CD4-positive, alpha-beta memory T cell (primary cell): ENCODE data around the gene G6PC3. TPM values are rescaled to one million over a fixed set of nuclear protein-coding genes. Genes with fewer than 3 reads are reported as not detected.
"Not testable (repeated sequence)": the region's sequence is repeated elsewhere in the genome, so short reads cannot be mapped to it uniquely, and the experiment has no call there.

ENCODE experiments used
- CTCF ChIA-PET: fragments of 350-600 bp; sonication (Branson Sonifier 250); formaldehyde crosslinking; loops from one replicate; lab custom pipeline; 2021; ENCODE audit warnings: inconsistent platforms; ENCODE audit not compliant: partially characterized antibody; lab: Charles Lee
- POLR2A ChIA-PET: fragments of 350-600 bp; sonication (Branson Sonifier 250); formaldehyde crosslinking; loops from one replicate; lab custom pipeline; 2021; ENCODE audit not compliant: partially characterized antibody; lab: Charles Lee
- DNase-seq, 5 donors: peaks; one replicate each; pipeline versions ENCODE4 v3.0.0 to v3.0.0-alpha.2; 2020 to 2022; ENCODE audit warnings: mixed read lengths in 1 of 5
- H3K27ac ChIP-seq: one replicate; pipeline ENCODE4 v1.7.0; 2013; ENCODE audit warnings: low read depth, low read length
- H3K27me3 ChIP-seq: 2 replicates; pipeline ENCODE4 v1.7.0; 2013; ENCODE audit warnings: mild to moderate bottlenecking, low read length, moderate library complexity; ENCODE audit not compliant: insufficient read depth
- H3K36me3 ChIP-seq: 2 replicates; pipeline ENCODE4 v1.7.0; 2013; ENCODE audit warnings: mild to moderate bottlenecking, low read length, moderate library complexity; ENCODE audit not compliant: insufficient read depth
- H3K4me1 ChIP-seq: 2 replicates; pipeline ENCODE4 v1.7.0; 2013; ENCODE audit warnings: mild to moderate bottlenecking, low read length, moderate library complexity; ENCODE audit not compliant: insufficient read depth
- H3K4me3 ChIP-seq, 2 donors: one replicate each; pipeline ENCODE4 v1.7.0; 2013; ENCODE audit warnings: low read length in 2 of 2, mild to moderate bottlenecking in 1 of 2
- H3K9me3 ChIP-seq, 2 donors: one replicate each; pipeline ENCODE4 v1.7.0; 2013; ENCODE audit warnings: low read length in 2 of 2, control low read depth in 1 of 2; ENCODE audit not compliant: control insufficient read depth in 1 of 2
- H3K27ac Mint-ChIP-seq, 7 donors: one replicate each; pipeline ENCODE4 v1.8.0; 2020 to 2021; ENCODE audit warnings: mixed read lengths in 7 of 7, mild to moderate bottlenecking in 6 of 7, inconsistent platforms in 3 of 7, moderate library complexity in 3 of 7
- H3K27me3 Mint-ChIP-seq, 2 donors: one replicate each; pipeline ENCODE4 v1.8.0; 2020 to 2021; ENCODE audit warnings: mixed read lengths in 2 of 2
- H3K36me3 Mint-ChIP-seq, 2 donors: one replicate each; pipeline ENCODE4 v1.8.0; 2020 to 2021; ENCODE audit warnings: mixed read lengths in 2 of 2, inconsistent platforms in 1 of 2, mild to moderate bottlenecking in 1 of 2
- H3K4me1 Mint-ChIP-seq, 4 donors: one replicate each; pipeline ENCODE4 v1.8.0; 2020 to 2021; ENCODE audit warnings: mixed read lengths in 4 of 4, mild to moderate bottlenecking in 1 of 4
- H3K4me3 Mint-ChIP-seq, 8 donors: one replicate each; pipeline ENCODE4 v1.8.0; 2020 to 2021; ENCODE audit warnings: mixed read lengths in 8 of 8, mild to moderate bottlenecking in 7 of 8, moderate library complexity in 6 of 8, inconsistent platforms in 3 of 8
- H3K9me3 Mint-ChIP-seq, 8 donors: one replicate each; pipeline ENCODE4 v1.8.0; 2020 to 2021; ENCODE audit warnings: mixed read lengths in 8 of 8, mild to moderate bottlenecking in 5 of 8, inconsistent platforms in 3 of 8, moderate library complexity in 1 of 8
- intact Hi-C: fragments of 100-400 bp; cut with micrococcal nuclease; formaldehyde crosslinking; loops from one replicate; pipeline ENCODE4 v1.15.1; 2023
- polyA plus RNA-seq, 2 donors: library from polyadenylated mRNA; unstranded; fragments of 300-500 nt; fragmentation: Illumina TruSeq; gene quantifications; one replicate each; pipeline ENCODE4 v1.2.3, GENCODE V29; 2021
- total RNA-seq, 2 experiments: library from RNA; stranded (reverse); gene quantifications; one replicate each; pipeline ENCODE4 v1.2.3, GENCODE V29; 2021

The G6PC3 gene
- total and polyA plus RNA-seq, 4 experiments from 2014 or later = 10.6 to 17.9 (median 13.7) TPM

GRCh38 chr17:44043272-44043696 lies 27.3 kb upstream of the G6PC3 start:
- H3K4me3 ChIP-seq = no peak overlapping the region
- peaks cover 11 to 16% (median 12%) of the 10 kb centered on the region in 4 donors for H3K4me1 Mint-ChIP-seq
- no peaks in the 10 kb centered on the region for H3K9me3 ChIP-seq
- H3K4me1 ChIP-seq = peaks cover 8% of the 10 kb centered on the region
- H3K36me3 ChIP-seq = peaks cover 22% of the 10 kb centered on the region
- no peak overlapping the region for H3K27ac ChIP-seq
- H3K27ac Mint-ChIP-seq = peak overlapping the region in 1 of 7 donors; percentile 90
- ChIA-PET POLR2A (interaction anchor here (0.6 kb wide), 1 partner anchor 15 kb away, joined by 3 read pairs; no protein-coding TSS in a partner anchor), CTCF (interaction anchor here (0.7 to 7.9 kb wide), 13 partner anchors 18 to 234 kb away, joined by 3 to 120 read pairs (median 3); partner anchors contain the start of genes CD300LG, MPP2, PPY and TMEM101)
- DNase-seq = no peak
- no peaks in the 10 kb centered on the region for H3K27me3 ChIP-seq
- H3K27me3 Mint-ChIP-seq = no peaks in the 10 kb centered on the region
- H3K36me3 Mint-ChIP-seq = peaks cover 24 to 34% of the 10 kb centered on the region in 2 donors
- intact Hi-C loops = no loop called here
- H3K4me3 Mint-ChIP-seq = no peak overlapping the region
- no peaks in the 10 kb centered on the region for H3K9me3 Mint-ChIP-seq

GRCh38 chr17:44044071-44044470 lies 26.5 kb upstream of the G6PC3 start:
- Histone ChIP-seq H3K4me3 (no peak overlapping the region), H3K27me3 (no peaks in the 10 kb centered on the region), H3K36me3 (peaks cover 23% of the 10 kb centered on the region), H3K4me1 (peaks cover 8% of the 10 kb centered on the region), H3K27ac (no peak overlapping the region), H3K9me3 (no peaks in the 10 kb centered on the region)
- ChIA-PET CTCF (interaction anchor here (0.5 to 7.9 kb wide), 12 partner anchors 11 to 233 kb away, joined by 3 to 120 read pairs (median 3); partner anchors contain the start of genes MPP2, PPY and TMEM101), POLR2A (interaction anchor here (0.6 kb wide), 1 partner anchor 14 kb away, joined by 3 read pairs; no protein-coding TSS in a partner anchor)
- peak overlapping the region in 3 of 7 donors; percentile 18 to 35 (median 34) for H3K27ac Mint-ChIP-seq
- H3K27me3 Mint-ChIP-seq = no peaks in the 10 kb centered on the region
- no peak for DNase-seq
- H3K36me3 Mint-ChIP-seq = peaks cover 21 to 33% of the 10 kb centered on the region in 2 donors
- H3K4me3 Mint-ChIP-seq = no peak overlapping the region
- no peaks in the 10 kb centered on the region for H3K9me3 Mint-ChIP-seq
- H3K4me1 Mint-ChIP-seq = peaks cover 11 to 16% (median 13%) of the 10 kb centered on the region in 4 donors
- intact Hi-C loops = no loop called here

DNA sequence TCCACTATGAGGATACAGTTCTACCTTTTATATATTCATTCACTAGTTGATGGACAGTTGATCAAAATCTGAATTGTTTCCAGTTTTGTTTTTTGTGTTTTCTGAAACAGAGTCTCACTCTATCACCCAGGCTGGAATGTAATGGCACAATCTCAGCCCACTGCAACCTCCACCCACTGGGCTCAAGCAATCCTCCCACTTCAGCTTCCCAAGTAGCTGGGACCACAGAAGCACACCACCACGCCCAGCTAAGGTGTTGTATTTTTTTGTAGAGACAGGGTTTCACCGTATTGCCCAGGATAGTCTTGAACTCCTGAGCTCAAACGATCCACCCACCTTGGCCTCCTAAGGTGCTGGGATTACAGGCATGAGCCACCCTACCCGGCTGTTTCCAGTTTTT lies 25.0 kb upstream of the G6PC3 start:
- peaks cover 13 to 32% of the 10 kb centered on the region in 2 donors for H3K36me3 Mint-ChIP-seq
- peaks cover 8% of the 10 kb centered on the region for H3K4me1 ChIP-seq
- H3K27me3 Mint-ChIP-seq = no peaks in the 10 kb centered on the region
- peak overlapping the region in 1 of 7 donors; percentile 51 for H3K27ac Mint-ChIP-seq
- no peaks in the 10 kb centered on the region for H3K9me3 ChIP-seq
- intact Hi-C loops = no loop called here
- H3K4me3 Mint-ChIP-seq = no peak overlapping the region
- H3K27me3 ChIP-seq = no peaks in the 10 kb centered on the region
- no peak for DNase-seq
- H3K9me3 Mint-ChIP-seq = no peaks in the 10 kb centered on the region
- peaks cover 27% of the 10 kb centered on the region for H3K36me3 ChIP-seq
- ChIA-PET POLR2A (interaction anchor here (0.6 kb wide), 1 partner anchor 42 kb away, joined by 4 read pairs; no protein-coding TSS in a partner anchor), CTCF (interaction anchor here (1.1 to 7.9 kb wide), 2 partner anchors 100 to 166 kb away, joined by 3 to 120 read pairs; partner anchors contain the start of gene PPY)
- no peak overlapping the region for H3K27ac ChIP-seq
- no peak overlapping the region for H3K4me3 ChIP-seq
- peaks cover 8 to 12% (median 10%) of the 10 kb centered on the region in 4 donors for H3K4me1 Mint-ChIP-seq

- POLR2A ChIA-PET = interaction anchor here (1.0 kb wide), 1 partner anchor 10 kb away, joined by 3 read pairs; no protein-coding TSS in a partner anchor
- peaks cover 38% of the 10 kb centered on the region for H3K36me3 ChIP-seq
Measured at GRCh38 chr17:44046893-44047292, 23.6 kb upstream of the G6PC3 start.

DNA sequence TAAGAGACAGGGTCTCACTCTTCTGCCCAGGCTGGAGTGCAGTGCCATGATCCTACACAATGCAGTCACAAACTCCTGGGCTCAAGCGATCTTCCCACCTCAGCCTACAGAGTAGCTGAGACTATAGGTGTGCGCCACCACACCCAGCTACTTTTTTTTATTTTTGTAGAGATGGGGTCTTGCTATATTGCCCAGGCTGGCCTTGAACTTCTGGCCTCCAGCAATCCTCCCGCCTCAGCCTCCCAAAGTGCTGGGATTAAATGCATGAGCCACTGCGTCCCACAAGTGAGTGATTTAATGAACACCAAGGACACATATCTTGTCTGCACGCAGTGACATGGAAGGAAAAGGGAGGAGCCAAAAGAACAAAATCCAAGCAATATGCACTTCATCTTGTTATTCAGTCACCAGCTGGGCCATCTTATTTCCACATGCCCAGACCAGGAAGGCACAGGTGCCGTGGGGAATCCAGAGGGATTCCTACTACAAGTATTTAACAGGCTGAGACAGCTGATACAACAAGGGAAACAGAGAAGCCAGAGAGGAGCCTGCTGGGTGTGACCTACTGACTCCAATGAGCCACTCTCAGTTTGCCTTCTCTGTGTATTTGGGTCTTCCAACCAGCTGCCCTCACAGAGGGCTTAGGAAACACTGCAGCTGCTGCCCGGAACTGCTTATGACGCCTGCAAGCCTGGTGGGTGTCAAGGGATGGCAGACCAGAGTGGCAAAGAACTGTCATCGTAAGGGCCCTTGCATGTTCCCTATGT lies 21.1 kb upstream of the G6PC3 start:
- H3K27ac Mint-ChIP-seq = peak overlapping the region in 1 of 7 donors; percentile 68
- Histone ChIP-seq H3K27me3 (no peaks in the 10 kb centered on the region), H3K4me1 (no peaks in the 10 kb centered on the region), H3K4me3 (no peak overlapping the region), H3K27ac (no peak overlapping the region), H3K36me3 (peaks cover 46% of the 10 kb centered on the region), H3K9me3 (no peaks in the 10 kb centered on the region)
- no peak overlapping the region for H3K4me3 Mint-ChIP-seq
- peaks cover 16 to 41% of the 10 kb centered on the region in 2 donors for H3K36me3 Mint-ChIP-seq
- intact Hi-C loops = no loop called here
- no peaks in the 10 kb centered on the region for H3K27me3 Mint-ChIP-seq
- CTCF ChIA-PET = interaction anchor here (0.6 to 1.6 kb wide), 2 partner anchors 9 to 130 kb away, joined by 4 read pairs; no protein-coding TSS in a partner anchor
- no peaks in the 10 kb centered on the region for H3K9me3 Mint-ChIP-seq
- no peak for DNase-seq
- H3K4me1 Mint-ChIP-seq = peaks cover 11 to 16% (median 13%) of the 10 kb centered on the region in 4 donors
- POLR2A ChIA-PET = interaction anchor here (1.1 kb wide), 1 partner anchor 11 kb away, joined by 3 read pairs; no protein-coding TSS in a partner anchor

More at GRCh38 chr17:44046893-44047292, 23.6 kb upstream of the G6PC3 start:
- H3K4me3 ChIP-seq, intact Hi-C loops, DNase-seq, CTCF ChIA-PET, H3K4me3 Mint-ChIP-seq, H3K27ac ChIP-seq, H3K9me3 ChIP-seq, H3K9me3 Mint-ChIP-seq, H3K27me3 ChIP-seq, H3K27me3 Mint-ChIP-seq, H3K4me1 ChIP-seq, H3K4me1 Mint-ChIP-seq: not testable (repeated sequence)
- H3K27ac Mint-ChIP-seq = peak overlapping the region in 2 of 7 donors; percentile 29 to 60
- peaks cover 8 to 29% of the 10 kb centered on the region in 2 donors for H3K36me3 Mint-ChIP-seq

DNA sequence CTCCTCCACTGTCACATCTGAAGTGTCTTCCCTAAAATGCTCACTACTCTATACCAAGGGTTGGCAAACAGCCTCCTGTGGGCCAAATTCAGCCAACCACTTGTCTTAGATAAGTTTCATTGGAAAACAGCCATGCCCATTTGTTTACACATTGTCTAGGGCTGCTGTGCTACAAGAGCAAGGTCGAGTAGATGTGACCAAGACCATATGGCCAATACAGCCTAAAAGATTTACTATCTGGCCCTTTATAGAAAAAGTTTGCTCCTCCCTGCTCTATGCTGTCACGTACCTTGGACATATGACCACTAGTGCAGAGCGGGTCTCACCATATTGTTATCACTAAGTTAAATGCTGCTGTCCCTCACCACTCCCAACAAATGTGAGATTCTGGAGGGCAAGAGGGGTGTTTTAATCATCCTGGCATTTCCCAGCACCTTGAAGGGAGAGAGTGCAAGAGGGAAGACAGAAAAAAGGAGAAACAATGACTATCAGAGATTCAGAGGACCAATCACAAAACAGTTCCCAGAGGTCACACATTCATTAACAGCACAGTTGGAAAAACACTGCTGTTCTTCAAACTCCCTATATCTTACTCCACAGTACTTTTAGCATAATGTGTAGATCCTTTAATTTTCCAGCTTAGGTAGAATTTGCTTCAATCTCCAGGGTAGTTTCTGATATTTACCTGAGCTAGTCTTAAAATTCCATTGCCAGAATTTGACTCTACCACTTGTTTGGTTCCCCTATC lies 17.2 kb upstream of the G6PC3 start:
- Histone ChIP-seq H3K27me3 (no peaks in the 10 kb centered on the region), H3K36me3 (peaks cover 46% of the 10 kb centered on the region), H3K4me3 (no peak overlapping the region), H3K4me1 (no peaks in the 10 kb centered on the region), H3K27ac (no peak overlapping the region), H3K9me3 (no peaks in the 10 kb centered on the region)
- DNase-seq = no peak
- H3K36me3 Mint-ChIP-seq = peaks cover 13 to 44% of the 10 kb centered on the region in 2 donors
- CTCF ChIA-PET = interaction anchor here (0.6 to 1.5 kb wide), 2 partner anchors 9 to 109 kb away, joined by 3 to 5 read pairs; no protein-coding TSS in a partner anchor
- no peaks in the 10 kb centered on the region for H3K27me3 Mint-ChIP-seq
- POLR2A ChIA-PET = no interaction called here
- H3K9me3 Mint-ChIP-seq = no peaks in the 10 kb centered on the region
- H3K4me3 Mint-ChIP-seq = no peak overlapping the region
- intact Hi-C loops = no loop called here
- H3K27ac Mint-ChIP-seq = peak overlapping the region in 4 of 7 donors; percentile 39 to 84 (median 46)
- H3K4me1 Mint-ChIP-seq = peaks cover 11 to 19% (median 13%) of the 10 kb centered on the region in 4 donors
